Suprapubic skin (tissue), 4 donors: ENCODE results near the gene MON1A. TPM values are rescaled to one million over a fixed set of nuclear protein-coding genes. Genes with fewer than 3 reads are reported as not detected.
"Not testable (repeated sequence)": the region's sequence is repeated elsewhere in the genome, so short reads cannot be mapped to it uniquely, and the experiment has no call there.

Experiments
- DNase-seq, 2 donors: peaks; one replicate each; pipeline ENCODE4 v3.0.0-alpha.2; 2019; ENCODE audit warnings: low spot score in 2 of 2
- H3K27ac ChIP-seq: fragments of 200-600 bp; sonication (generic); one replicate; pipeline ENCODE4 v1.5.1; 2019
- H3K27me3 ChIP-seq: fragments of 200-600 bp; sonication (generic); one replicate; pipeline ENCODE4 v1.5.1; 2019
- H3K36me3 ChIP-seq: fragments of 200-600 bp; sonication (generic); one replicate; pipeline ENCODE4 v1.5.1; 2019
- H3K4me1 ChIP-seq: fragments of 200-600 bp; sonication (generic); one replicate; pipeline ENCODE4 v1.5.1; 2019
- H3K4me3 ChIP-seq: fragments of 200-600 bp; sonication (generic); one replicate; pipeline ENCODE4 v1.5.1; 2019; ENCODE audit warnings: mild to moderate bottlenecking
- H3K9me3 ChIP-seq: fragments of 200-600 bp; sonication (generic); one replicate; pipeline ENCODE4 v1.5.1; 2019
- CTCF ChIP-seq, 2 donors: fragments of 200-600 bp in 1 of 2; fragments of 450-650 bp in 1 of 2; sonication (generic) in 1 of 2; IDR thresholded peaks; one replicate each; pipeline ENCODE4 v1.5.1; 2016 to 2019; ENCODE audit warnings: antibody characterized with exemption in 2 of 2, mild to moderate bottlenecking in 1 of 2, moderate library complexity in 1 of 2
- EP300 ChIP-seq: sonication (generic); formaldehyde crosslinking; IDR thresholded peaks from one replicate; pipeline ENCODE4 v1.6.1; 2017; ENCODE audit warnings: antibody characterized with exemption
- POLR2A ChIP-seq, 2 donors: fragments of 450-650 bp; IDR thresholded peaks; one replicate each; pipeline ENCODE4 v1.6.1; 2017; ENCODE audit warnings: antibody characterized with exemption in 2 of 2, mild to moderate bottlenecking in 2 of 2, moderate library complexity in 2 of 2
- POLR2AphosphoS5 ChIP-seq, 3 donors: sonication (generic); formaldehyde crosslinking; IDR thresholded peaks; one replicate each; pipeline ENCODE4 v1.6.1; 2017; ENCODE audit warnings: antibody characterized with exemption in 3 of 3
- WGBS: methylation state at CpG from one replicate; pipeline ENCODE4 v1.1.5; 2018; 5-methylcytosine and 5-hydroxymethylcytosine counted together
- total RNA-seq, 4 donors: library from RNA; depleted of rRNA; stranded (reverse); fragments of >200 nt; gene quantifications; one replicate each; pipeline ENCODE4 v1.1.0, GENCODE V29; 2016

The MON1A gene
- total RNA-seq, 4 donors from 2014 or later = 6.2 to 15.6 (median 11.9) TPM

DNA sequence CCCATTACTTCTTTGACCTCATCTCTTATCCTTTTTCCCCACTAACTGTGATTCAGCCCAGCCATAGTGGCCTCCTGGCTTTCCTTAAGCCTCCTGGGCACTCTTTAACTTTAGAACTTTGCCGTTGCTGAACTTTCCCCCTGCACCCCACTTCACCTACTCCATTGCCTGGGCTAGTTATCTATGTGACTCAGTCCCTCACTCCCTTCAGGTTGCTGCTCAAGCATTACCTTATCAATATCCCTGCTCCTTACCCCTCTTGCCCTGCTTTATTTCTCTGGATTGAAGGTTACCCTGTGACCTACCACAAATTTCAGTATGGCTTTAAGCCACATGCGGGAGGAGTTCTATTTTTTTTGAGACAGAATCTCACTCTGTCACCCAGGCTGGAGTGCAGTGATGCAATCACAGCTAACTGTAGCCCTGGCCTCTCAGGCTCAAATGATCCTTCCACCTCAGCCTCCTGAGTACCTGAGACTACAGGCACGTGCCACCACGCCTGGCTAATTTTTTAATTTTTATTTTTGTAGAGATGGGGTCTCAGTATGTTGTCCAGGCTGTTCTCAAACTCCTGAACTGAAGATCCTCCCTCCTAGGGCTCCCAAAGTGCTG, 3.4 kb downstream of the MON1A start:
- Histone ChIP-seq H3K4me3 (no peak overlapping the region), H3K36me3 (no peaks in the 10 kb centered on the region), H3K27me3 (no peaks in the 10 kb centered on the region), H3K4me1 (peaks cover 22% of the 10 kb centered on the region), H3K27ac (no peak overlapping the region), H3K9me3 (no peaks in the 10 kb centered on the region)
- DNase-seq = no peak
- WGBS = 89% methylated on average over 4 of the region's 4 CpGs
- TF ChIP-seq EP300 (no peak), POLR2A (IDR thresholded peaks at IDR 0.05) (no peak), CTCF (IDR thresholded peaks at IDR 0.05) (no peak), POLR2AphosphoS5 (IDR thresholded peaks at IDR 0.05) (no peak)

GRCh38 chr3:49925485-49925884, 4.1 kb downstream of the MON1A start:
- H3K4me3 ChIP-seq = no peak overlapping the region
- H3K27me3 ChIP-seq = no peaks in the 10 kb centered on the region
- DNase-seq = no peak
- TF ChIP-seq POLR2A (IDR thresholded peaks at IDR 0.05) (no peak), CTCF (IDR thresholded peaks at IDR 0.05) (no peak), POLR2AphosphoS5 (IDR thresholded peaks at IDR 0.05) (no peak), EP300 (no peak)
- WGBS = 87% methylated on average over 2 of the region's 2 CpGs
- H3K27ac ChIP-seq = no peak overlapping the region
- H3K36me3 ChIP-seq = no peaks in the 10 kb centered on the region
- H3K9me3 ChIP-seq = no peaks in the 10 kb centered on the region
- peaks cover 20% of the 10 kb centered on the region for H3K4me1 ChIP-seq

DNA sequence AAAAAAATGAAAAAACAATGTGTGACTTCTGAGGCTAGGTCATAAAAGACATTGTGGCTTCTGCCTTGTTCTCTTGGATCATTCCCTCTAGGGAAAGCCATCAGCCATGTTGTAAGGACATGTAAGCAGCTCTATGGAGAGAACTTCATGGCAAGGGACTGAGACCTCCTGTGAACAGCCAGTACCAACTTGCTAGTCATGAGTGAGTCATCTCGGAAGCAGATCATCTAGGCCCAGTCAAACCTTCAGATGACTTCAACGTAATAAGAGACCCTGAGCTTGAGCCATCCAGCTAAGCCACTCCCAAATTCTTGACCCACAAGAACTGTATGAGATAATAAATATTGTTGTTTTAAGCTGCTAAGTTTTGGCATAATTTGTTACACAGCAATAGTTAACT, 4.9 kb downstream of the MON1A start:
- Histone ChIP-seq H3K27me3 (no peaks in the 10 kb centered on the region), H3K27ac (no peak overlapping the region), H3K36me3 (no peaks in the 10 kb centered on the region), H3K4me1 (peaks cover 14% of the 10 kb centered on the region), H3K4me3 (no peak overlapping the region), H3K9me3 (no peaks in the 10 kb centered on the region)
- no peak for DNase-seq
- 58% methylated on average over 2 of the region's 2 CpGs for WGBS
- TF ChIP-seq POLR2A (IDR thresholded peaks at IDR 0.05) (no peak), CTCF (IDR thresholded peaks at IDR 0.05) (no peak), POLR2AphosphoS5 (IDR thresholded peaks at IDR 0.05) (no peak), EP300 (no peak)

- not testable (repeated sequence) for H3K36me3 ChIP-seq, H3K27me3 ChIP-seq, H3K4me3 ChIP-seq, H3K27ac ChIP-seq, DNase-seq, H3K9me3 ChIP-seq
- WGBS = 93% methylated on average over 19 of the region's 19 CpGs
- H3K4me1 ChIP-seq = peaks cover 12% of the 10 kb centered on the region
Observed at GRCh38 chr3:49917806-49918590, 11.6 kb downstream of the MON1A start.

GRCh38 chr3:49916686-49917085, 12.9 kb downstream of the MON1A start:
- DNase-seq = no peak
- no peaks in the 10 kb centered on the region for H3K27me3 ChIP-seq
- no peak for TF ChIP-seq POLR2A (IDR thresholded peaks at IDR 0.05)
- no peak for TF ChIP-seq EP300
- no peak for TF ChIP-seq CTCF (IDR thresholded peaks at IDR 0.05)
- no peak for TF ChIP-seq POLR2AphosphoS5 (IDR thresholded peaks at IDR 0.05)
- peaks cover 12% of the 10 kb centered on the region for H3K4me1 ChIP-seq
- no peak overlapping the region for H3K4me3 ChIP-seq
- no peaks in the 10 kb centered on the region for H3K9me3 ChIP-seq
- no peak overlapping the region for H3K27ac ChIP-seq
- 88% methylated on average over 5 of the region's 5 CpGs for WGBS
- peaks cover 16% of the 10 kb centered on the region for H3K36me3 ChIP-seq
